GM18870 (cell line): Measurements from ENCODE around the gene SOX18.

Source experiments
- ATAC-seq: cut with Tn5 transposase; IDR thresholded peaks from one replicate; pipeline ENCODE4 v1.9.1; 2021; ENCODE audit warnings: moderate library complexity; ENCODE audit not compliant: unreplicated experiment

The SOX18 gene

DNA sequence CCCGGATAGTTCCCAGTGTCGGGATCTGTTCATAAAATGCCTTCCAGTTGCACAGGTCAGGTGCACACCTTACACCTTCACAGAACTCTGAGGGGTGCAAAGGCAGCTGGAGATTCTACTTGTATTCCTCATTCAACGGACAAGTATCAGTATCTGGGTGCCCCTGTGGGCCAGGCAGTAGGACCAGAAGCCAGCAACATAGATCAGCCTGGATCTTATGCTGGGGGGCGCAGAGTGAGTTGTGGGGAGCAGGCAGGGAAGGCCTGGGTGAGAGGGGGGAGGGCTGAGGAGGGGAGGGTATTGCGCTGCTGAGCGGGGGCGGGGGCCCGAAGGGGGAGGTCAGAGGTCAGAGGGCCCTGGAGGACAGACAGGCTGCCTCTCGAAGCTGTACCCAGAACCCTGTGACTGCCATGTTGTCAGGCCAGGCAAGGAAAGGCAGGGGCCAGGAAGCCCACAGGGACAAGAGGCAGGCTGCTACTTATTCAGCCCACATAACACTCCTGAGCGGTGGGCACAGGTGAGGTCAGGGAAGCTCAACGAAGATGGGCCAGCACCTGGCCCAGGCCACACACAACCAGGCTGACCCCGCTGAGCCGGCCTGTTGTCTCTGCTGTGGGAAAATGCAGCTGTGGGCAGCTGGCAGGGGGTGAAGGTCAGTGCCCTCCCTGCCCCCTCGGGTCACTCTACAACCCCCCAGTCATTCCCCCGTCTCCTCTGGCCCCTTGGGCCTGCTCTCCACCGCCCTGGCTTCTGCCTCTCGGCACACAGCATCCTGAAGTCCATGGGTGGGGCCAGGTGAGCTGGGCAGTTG is 31.6 kb upstream of the SOX18 start:
- no peak for ATAC-seq

DNA sequence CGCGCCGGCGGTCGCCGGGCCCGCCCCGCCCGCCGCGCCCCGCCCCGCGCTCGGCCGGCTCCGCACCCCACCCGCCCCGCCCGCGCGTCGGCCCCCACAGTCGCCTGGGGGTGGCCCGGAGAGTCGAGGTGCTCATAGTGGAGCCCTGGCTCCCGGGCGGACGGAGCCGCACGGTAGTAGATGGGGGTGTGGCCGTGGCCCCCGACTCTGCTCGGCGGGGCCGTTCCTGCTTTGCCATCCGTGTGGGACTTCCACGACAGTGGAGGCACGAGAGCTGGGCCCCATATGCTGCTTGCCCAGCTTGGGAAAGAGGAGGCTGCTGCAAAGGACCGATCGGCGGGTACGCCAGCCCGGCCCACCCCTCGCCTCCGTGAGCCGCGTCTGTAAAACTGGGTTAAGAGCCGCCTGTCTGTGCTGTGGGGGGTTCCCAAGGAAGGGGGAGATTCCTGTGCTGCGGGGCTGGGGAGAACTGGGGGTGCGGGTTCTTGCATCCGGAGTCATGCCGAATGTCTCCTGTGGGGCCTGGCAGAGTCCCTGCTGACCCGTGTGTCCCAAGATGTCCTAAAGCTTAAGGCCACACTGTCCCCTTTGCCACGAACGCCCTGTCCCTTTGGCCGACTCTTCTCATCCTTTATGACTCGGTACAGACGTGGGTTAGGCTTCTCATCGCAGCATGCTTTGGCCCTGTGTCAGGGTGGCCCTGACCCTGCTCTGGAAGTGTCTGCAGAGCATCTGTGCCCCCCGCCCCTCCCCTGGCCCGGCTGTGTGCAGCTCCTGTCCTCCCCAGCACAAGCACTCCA is 30.8 kb upstream of the SOX18 start, which contains the start of gene OPRL1:
Gene OPRL1 (plus strand): TSS at position 70 of the 800 bp plus-strand sequence. CDS start 12,639 bp downstream, outside the sequence.
- no peak for ATAC-seq

GRCh38 chr20:64079273-64080012 is 30.0 kb upstream of the SOX18 start, which contains the start of gene RGS19:
TSS of gene RGS19 (minus strand) at chr20:64079518. CDS start at chr20:64076886, 2,632 bp downstream.
- ATAC-seq, result no peak

DNA sequence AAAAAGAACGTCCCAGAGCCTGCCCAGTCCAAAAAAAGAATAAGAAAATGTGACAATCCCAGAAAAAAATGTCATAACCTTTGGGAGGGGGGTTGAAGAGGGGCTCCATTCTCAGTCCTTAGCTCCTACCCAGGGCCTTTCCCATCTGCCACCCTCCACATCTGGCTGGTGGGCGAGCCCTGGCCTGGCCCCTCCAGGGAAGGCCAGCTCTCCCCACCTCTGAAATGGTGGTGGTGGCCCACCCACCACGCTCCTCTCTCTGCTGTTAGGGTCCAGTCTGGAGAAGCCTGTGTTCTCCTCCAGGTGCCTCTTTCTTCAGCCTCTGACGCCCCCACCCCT is 29.5 kb upstream of the SOX18 start:
- ATAC-seq, result no peak

DNA sequence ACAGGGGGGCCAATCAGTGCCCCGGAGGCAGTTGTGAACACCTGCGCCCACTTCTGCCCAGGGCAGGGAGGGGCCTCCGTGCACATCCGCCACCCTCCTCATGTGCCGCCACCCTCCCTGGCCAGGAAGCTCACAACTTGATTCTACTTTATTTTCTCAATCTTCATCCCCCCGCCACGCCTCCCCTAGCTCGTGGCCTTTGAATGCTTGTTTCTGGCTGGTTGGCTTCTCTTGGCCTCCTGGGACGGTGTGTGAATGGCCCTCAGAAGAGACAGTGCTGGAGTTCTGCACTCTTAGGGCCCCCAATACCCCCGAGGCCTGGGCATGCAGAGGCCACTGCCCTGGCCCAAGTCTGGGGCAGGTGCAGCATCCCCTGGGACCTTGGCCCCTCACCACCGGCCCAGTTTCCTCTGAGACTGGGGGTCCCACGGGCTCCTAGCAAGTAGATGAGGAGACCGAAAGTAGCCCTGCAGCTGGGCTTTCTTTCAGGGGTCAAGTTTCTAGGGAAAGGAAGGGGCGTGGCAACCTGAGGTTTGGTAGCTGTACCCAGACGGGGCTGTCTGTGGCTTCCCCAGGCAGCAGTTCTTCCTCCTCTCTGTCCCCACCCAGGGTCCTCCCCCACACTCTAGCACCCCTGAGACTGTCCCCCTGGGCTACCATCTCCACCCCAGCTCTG is 28.6 kb upstream of the SOX18 start:
- no peak for ATAC-seq

GRCh38 chr20:64077541-64077875 is 28.1 kb upstream of the SOX18 start:
- no peak for ATAC-seq

- ATAC-seq, result no peak
These were observed 27.7 kb upstream of the SOX18 start for GRCh38 chr20:64077094-64077493.

DNA sequence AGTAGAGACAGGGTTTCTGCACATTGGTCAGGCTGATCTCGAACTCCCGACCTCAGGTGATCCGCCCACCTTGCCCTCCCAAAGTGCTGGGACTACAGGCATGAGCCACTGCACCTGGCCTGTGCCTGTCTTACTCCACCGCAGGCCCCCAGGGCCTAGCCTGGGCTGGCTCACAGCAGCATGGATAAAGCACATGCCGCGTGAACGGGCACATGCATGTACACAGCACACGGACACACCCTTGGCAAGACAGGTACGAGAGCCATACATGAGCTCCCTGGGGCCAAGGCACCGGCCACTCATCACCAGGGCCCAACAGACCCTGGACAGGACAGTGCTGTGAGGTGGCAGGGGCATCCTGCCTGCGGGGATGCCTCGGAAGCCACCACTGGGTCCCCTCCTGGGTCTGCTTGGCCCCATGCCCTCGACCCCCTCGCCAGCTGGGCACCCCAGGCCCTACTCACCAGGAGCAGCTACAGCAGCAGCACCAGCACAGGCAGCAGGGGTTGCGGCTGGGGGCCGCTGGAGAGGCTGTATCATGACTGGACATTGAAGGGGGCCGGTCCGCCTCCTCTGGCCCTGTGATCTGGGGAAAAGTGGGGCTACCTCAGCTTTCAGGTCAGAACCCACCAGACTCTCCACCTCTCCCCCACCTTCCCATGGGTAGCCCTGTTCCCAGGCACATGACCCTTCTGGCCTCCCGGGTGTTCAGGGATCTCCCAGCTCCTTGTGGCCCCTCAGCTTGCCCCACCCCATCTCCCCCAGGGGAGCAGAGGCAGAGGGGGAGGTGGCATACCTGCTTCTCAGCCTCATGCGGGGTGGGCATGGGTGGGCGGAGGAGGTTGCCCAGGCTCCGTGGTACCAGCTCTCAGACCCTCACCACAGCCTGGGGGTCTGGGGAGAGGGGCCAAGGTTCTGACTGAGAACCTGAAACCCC is 26.9 kb upstream of the SOX18 start:
- ATAC-seq, result no peak

DNA sequence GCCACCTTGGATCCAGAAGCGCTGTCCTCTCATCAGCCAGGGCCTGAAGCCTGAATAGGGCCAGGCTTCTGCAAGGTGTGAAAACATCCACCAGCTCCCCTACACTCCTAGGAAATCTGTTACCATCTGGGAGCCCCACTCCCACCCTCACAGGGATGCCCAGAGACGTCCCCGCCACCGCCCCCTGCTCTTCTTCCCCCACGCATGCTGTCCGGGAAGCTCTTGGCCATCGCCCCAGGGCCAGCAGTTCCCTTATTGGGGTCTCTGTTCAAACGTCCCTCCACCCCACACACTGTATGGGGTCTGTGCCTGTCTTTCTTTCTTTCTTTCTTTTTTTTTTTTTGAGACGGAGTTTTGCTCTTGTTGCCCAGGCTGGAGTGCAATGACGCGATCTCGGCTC is 26.1 kb upstream of the SOX18 start:
- no peak for ATAC-seq

DNA sequence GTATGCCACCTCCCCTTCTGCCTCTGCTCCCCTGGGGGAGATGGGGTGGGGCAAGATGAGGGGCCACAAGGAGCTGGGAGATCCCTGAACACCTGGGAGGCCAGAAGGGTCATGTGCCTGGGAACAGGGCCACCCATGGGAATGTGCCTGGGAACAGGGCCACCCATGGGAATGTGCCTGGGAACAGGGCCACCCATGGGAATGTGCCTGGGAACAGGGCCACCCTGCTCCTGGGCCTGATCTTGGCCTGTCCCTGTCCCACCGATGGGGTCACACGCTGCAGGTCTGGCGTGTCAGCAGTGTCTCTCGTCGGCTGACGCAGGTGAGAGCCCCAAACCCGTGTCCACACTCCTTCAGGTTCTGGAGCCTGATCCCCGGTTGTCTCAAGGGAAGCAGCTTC is 25.5 kb upstream of the SOX18 start:
- no peak for ATAC-seq

DNA sequence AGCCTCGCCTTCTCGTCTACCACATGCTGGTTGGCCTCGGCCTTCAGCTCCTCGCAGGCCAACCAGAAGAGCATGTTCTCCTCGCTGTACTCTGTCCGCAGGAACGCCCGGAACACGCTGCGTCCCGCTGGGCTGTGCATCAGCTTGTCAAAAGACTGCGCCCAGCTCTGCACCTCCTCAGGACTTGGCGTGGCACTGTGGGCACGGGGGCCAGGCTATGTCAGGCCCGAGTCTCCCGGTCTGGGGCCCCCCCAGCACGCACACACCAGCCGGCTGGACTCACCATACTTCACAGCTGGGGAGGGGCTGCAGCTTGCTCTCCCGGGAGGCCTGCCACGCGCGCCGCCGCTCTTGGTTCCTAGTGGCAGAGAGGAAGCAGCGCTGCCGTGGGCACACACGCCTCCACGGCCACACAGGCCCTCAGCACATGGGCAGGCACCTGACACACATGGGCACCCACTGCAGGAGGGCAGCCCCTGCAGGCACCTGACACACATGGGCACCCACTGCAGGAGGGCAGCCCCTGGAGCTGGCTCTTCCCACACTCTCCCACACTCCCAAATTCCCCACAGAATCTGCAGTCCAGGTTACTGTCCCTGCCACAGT is 24.8 kb upstream of the SOX18 start:
- no peak for ATAC-seq

DNA sequence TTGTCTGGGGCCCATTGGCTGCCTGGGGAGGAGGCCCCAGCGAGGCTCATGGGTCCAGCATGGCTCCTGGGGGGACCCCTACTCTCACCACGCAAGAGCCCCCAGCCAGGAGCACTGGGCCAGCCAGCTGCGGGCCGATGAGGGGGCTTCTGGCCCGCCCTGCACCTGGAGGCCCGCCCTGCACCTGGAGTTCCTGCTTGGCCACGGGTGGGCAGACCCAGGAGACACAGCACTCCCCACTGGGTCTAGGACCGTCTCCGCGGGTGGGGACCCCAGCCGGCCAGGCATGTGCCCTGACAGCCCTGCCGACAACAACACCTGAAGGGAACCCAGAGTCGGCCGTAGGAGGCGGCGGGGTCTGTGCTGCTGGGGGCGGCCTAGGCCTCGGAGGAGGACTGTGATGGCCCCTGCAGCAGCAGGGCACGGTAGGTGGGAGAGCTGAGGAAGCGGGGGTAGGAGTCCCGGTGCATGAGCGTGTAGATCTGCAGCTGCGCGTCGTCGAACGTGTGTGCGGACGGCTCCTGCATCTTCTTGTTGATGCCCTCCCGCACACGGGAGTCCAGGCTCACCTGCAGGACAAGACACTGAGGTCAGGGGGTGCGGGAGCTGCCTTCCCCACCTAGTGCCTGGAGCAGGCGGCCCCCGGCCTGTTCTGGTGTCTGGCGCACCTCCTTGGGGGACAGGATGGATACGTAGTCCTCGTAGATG is 24.2 kb upstream of the SOX18 start:
- ATAC-seq, result no peak

DNA sequence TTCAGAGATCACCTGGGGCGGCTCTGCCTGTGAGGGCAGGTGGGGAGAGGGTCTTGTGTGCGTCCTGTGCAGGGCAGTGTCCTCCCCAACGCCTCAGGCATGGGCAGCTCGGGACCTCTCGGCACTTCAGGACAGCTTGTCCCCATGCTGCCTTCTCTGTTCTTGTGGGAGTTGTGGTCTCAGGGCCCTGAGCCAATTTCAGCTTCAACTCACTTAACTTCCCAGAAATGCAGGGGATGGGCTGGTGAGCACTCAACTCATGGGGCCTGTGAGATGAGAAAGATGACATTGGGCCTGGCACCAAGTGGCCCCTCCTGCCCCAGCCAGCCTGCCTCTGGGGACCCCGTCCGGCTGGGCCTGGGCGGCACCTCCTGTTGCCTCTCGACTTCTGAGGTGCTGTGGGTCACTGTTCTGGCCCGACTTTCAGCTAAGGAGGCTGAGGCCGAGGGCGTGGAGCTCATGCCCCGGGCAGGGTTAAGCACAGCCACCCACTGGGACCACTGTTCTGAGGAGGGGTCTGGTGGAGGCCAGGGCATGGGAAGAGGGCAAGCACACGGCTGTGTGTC is 23.1 kb upstream of the SOX18 start:
- ATAC-seq, result no peak

DNA sequence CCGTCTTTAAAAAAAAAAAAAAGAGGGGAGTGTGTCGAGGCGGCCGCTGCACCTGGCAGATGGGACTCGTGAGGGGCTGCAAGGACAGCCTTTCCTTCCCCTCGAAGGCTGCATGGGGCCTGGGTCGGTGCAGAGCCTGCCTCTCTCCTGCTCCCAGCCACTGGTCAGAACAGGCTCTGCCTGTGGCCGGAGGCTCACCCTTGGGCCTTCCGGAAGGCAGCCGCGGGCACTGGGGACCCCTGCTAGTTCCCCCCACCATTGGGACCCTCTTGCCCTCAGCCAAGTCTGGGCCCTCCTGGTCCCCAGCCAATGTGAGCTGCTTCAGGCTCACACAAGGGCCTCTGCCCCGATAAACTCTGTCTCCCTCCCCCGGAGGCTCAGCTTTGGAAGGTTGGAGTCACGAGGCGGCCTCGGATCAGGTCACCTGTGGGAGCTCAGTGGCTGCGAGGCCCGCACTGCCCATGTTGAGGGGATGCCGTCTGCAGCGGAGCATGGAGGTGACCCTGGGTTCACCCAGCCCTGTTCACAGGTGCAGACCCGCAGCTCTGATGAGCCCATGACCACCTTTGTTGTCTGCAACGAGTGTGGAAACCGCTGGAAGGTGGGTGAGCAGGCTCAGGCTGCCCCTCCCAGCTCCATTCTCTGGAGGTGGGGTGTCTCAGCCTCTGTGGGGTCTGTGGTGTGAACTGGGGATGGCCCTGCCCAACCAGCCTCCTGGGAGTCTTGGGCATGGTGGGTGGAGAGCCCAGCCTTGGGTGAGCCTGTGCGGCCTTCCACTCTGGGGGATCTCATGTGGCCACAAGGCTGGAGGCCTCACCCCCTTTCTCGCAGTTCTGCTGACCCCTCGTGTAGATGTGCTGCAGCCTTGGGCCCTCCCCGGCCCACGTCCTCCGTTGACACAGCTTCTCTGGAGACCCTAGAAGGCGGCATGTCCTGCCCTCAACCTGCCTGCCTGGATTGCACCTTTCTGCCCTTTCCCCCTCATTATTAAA is 22.2 kb upstream of the SOX18 start:
- ATAC-seq, result no peak

DNA sequence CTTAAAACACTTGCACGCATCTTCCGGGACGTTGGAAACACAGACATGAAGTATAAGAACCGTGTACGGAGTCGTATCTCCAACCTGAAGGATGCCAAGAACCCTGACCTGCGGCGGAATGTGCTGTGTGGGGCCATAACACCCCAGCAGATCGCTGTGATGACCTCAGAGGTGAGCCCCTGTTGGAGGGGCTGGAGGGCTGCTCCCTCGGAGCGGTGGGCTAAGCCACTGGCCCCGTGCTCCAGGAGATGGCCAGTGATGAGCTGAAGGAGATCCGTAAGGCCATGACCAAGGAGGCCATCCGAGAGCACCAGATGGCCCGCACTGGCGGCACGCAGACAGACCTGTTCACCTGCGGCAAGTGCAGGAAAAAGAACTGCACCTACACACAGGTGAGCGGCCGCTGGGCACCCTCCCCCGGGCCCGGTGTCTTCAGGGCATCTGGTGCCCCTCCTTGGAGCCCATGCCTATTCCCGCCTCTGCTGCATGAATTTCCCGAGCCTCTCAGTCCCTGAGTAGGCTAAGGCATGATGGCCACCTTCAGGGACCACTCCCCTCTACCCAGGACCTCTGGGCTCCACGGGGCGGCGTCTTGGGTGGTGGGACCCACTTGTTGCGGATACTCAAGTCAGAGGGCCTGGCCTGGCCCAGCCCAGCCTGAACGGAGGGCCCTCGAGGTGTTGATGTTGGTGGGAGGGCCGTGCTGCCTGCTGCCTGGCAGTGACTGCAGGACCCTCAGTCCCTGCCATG is 21.0 kb upstream of the SOX18 start:
- no peak for ATAC-seq

- ATAC-seq, result no peak
These were observed 20.3 kb upstream of the SOX18 start for GRCh38 chr20:64069614-64070243.
